Stimulated activated naive B cell treated with anti-CD40 and anti-IgM and Interleukin-4, amounts not matched to agents 10 μg/mL and 1 μg/mL and 100 μg/mL, for 72 hours (primary cell): Measurements from ENCODE around the gene TMEM45A.
"Not testable (repeated sequence)": the region's sequence is repeated elsewhere in the genome, so short reads cannot be mapped to it uniquely, and the experiment has no call there.

Experiments used
- ATAC-seq, 2 donors: fragments of 150-1000 bp; cut with Tn5 transposase; replicated peaks; 2 replicates each; pipeline ENCODE4 v1.10.0; 2021; ENCODE audit warnings: moderate library complexity in 1 of 2
- DNase-seq: peaks from one replicate; pipeline ENCODE4 v3.0.0; 2021
- H3K27ac Mint-ChIP-seq: one replicate; pipeline ENCODE4 v1.8.0; 2022; ENCODE audit warnings: mild to moderate bottlenecking, mixed read lengths
- H3K27me3 Mint-ChIP-seq, 2 donors: one replicate each; pipeline ENCODE4 v1.8.0; 2022; ENCODE audit warnings: mixed read lengths in 2 of 2
- H3K36me3 Mint-ChIP-seq, 2 donors: one replicate each; pipeline ENCODE4 v1.8.0; 2022; ENCODE audit warnings: mixed read lengths in 2 of 2, mild to moderate bottlenecking in 1 of 2
- H3K4me1 Mint-ChIP-seq, 2 donors: one replicate each; pipeline ENCODE4 v1.8.0; 2022; ENCODE audit warnings: mixed read lengths in 2 of 2, mild to moderate bottlenecking in 1 of 2
- H3K4me3 Mint-ChIP-seq, 2 donors: one replicate each; pipeline ENCODE4 v1.8.0; 2022; ENCODE audit warnings: mild to moderate bottlenecking in 2 of 2, mixed read lengths in 2 of 2, moderate library complexity in 1 of 2
- H3K9me3 Mint-ChIP-seq, 2 donors: one replicate each; pipeline ENCODE4 v1.8.0; 2022; ENCODE audit warnings: mixed read lengths in 2 of 2, mild to moderate bottlenecking in 1 of 2

Gene TMEM45A

GRCh38 chr3:100558233-100558632, 65.8 kb downstream of the TMEM45A start:
- no peak for DNase-seq
- Mint-ChIP-seq H3K27me3 (peaks cover 0 to 5% of the 10 kb centered on the region in 2 donors), H3K36me3 (no peaks in the 10 kb centered on the region), H3K4me1 (no peaks in the 10 kb centered on the region), H3K9me3 (no peaks in the 10 kb centered on the region), H3K4me3 (no peak overlapping the region), H3K27ac (no peak overlapping the region)
- no peak for ATAC-seq

DNA sequence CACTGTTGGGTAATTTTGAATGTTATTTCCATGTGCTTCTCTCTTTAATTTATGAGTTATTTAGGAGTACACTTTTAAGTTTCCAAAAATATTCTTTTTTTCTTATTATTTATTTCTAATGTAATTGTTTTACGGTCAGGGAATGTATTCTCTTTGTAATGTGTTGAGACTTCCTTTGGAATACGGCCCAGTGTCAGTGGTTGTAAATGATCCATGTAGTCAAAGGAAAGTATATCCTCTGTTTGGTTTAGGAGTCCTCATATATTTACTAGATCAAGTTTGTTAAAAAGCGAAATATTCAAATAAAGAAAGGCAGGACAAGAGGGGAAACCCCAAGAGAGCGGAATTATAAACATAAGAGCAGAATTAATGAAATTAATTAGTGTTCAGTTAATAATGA, 68.0 kb downstream of the TMEM45A start:
- ATAC-seq: no peak
- Mint-ChIP-seq H3K9me3 (no peaks in the 10 kb centered on the region), H3K27me3 (peaks cover 0 to 5% of the 10 kb centered on the region in 2 donors), H3K36me3 (no peaks in the 10 kb centered on the region), H3K27ac (no peak overlapping the region), H3K4me3 (no peak overlapping the region), H3K4me1 (no peaks in the 10 kb centered on the region)
- no peak for DNase-seq

DNA sequence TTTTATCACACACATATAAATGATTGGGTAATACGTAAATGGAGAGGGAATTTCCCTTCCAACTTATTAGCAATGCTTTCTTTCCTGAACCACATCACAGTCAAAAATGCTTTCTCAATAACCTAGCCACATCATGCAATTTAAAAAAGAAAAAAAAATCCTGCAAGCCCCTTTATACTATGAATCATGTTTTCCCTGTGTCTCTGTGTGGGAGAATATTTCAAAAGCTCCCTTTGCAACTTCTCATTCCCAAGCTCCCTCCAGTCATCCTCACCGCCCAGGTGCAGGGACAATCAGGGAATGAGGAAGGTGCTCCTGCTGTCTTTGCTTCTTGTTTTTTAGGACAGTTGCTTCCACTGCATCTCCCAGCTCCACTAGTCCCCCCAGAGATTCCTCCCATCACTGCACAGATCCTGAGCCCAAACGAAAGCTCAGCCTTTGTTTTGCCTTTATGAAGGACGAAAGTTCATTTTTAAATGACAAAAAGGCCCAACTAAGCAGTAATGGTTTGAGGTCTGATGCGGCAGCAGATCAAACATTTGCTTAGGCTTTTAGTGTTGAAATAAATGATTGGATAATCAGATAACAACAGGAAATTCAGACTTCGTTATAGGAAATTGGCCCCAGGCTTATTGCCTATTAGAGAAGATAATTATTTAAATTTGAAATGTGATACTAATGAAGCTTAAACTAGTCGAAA, 69.2 kb downstream of the TMEM45A start:
- Mint-ChIP-seq H3K27me3 (peaks cover 0 to 5% of the 10 kb centered on the region in 2 donors), H3K36me3 (no peaks in the 10 kb centered on the region), H3K9me3 (no peaks in the 10 kb centered on the region), H3K4me3 (no peak overlapping the region), H3K4me1 (no peaks in the 10 kb centered on the region), H3K27ac (no peak overlapping the region)
- DNase-seq (no peak), ATAC-seq (no peak)

GRCh38 chr3:100562224-100562857, 69.9 kb downstream of the TMEM45A start:
- peaks cover 0 to 5% of the 10 kb centered on the region in 2 donors for H3K27me3 Mint-ChIP-seq
- ATAC-seq: no peak
- H3K4me1 Mint-ChIP-seq: no peaks in the 10 kb centered on the region
- no peak for DNase-seq
- H3K36me3 Mint-ChIP-seq: no peaks in the 10 kb centered on the region
- H3K27ac Mint-ChIP-seq: no peak overlapping the region
- no peaks in the 10 kb centered on the region for H3K9me3 Mint-ChIP-seq
- H3K4me3 Mint-ChIP-seq: no peak overlapping the region

GRCh38 chr3:100563228-100563627, 70.8 kb downstream of the TMEM45A start:
- no peak overlapping the region for H3K4me3 Mint-ChIP-seq

DNA sequence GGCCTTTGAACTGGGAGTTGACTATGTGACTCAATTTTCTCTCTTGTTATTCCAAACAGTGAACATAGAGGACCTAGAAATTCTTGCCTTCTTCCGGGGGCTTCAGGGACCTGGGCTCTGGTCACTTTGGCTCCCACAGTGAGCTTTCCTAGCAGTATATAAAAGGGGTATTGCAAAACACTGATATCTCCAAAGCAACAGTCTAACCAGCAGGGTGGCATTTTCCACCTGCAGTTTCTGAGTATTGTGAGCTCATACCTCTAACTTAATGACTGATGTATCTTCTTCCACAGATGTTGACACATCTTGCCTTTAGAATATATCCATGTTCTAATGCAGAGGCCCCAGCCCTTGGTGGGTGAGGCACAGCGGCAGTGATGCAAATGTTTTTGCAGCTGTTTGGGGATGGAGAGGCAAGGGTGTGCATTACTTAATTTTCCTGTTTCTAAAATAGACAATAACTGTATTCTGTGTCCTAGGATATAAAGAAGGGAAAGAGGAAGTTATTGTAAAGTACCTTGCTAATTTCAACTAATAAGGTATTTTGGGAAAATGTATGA, 71.3 kb downstream of the TMEM45A start:
- no peak for ATAC-seq
- Mint-ChIP-seq H3K27me3 (no peaks in the 10 kb centered on the region), H3K4me3 (no peak overlapping the region), H3K27ac (no peak overlapping the region), H3K9me3 (no peaks in the 10 kb centered on the region), H3K36me3 (no peaks in the 10 kb centered on the region), H3K4me1 (no peaks in the 10 kb centered on the region)
- DNase-seq: no peak

More at GRCh38 chr3:100563228-100563627, 70.8 kb downstream of the TMEM45A start:
- Mint-ChIP-seq H3K36me3 (no peaks in the 10 kb centered on the region), H3K27ac (no peak overlapping the region), H3K4me1 (no peaks in the 10 kb centered on the region), H3K27me3 (peaks cover 0 to under 1% of the 10 kb centered on the region in 2 donors), H3K9me3 (no peaks in the 10 kb centered on the region)
- DNase-seq (no peak), ATAC-seq (no peak)

DNA sequence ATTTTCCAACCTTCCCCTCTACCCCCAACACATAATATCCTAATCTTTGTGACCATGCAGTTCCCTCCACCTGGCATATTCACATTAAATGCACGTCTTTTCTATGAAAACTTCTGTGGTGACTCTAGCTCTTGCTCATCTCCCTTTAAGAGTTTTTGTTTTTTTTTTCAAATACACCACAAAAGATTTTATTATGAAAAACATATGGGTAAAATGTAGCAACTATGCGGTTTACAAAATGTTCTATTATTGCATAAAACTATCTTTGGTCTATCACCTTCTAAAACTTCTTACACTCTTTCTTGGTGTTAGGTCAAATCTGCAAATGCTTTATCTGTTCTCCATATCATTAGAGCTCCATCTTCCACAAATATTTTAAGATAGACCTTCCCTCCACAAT, 78.4 kb downstream of the TMEM45A start:
- Mint-ChIP-seq H3K36me3 (no peaks in the 10 kb centered on the region), H3K4me1 (no peaks in the 10 kb centered on the region), H3K9me3 (no peaks in the 10 kb centered on the region), H3K27me3 (peaks cover 0 to 4% of the 10 kb centered on the region in 2 donors), H3K27ac (no peak overlapping the region), H3K4me3 (no peak overlapping the region)
- no peak for DNase-seq
- no peak for ATAC-seq

DNA sequence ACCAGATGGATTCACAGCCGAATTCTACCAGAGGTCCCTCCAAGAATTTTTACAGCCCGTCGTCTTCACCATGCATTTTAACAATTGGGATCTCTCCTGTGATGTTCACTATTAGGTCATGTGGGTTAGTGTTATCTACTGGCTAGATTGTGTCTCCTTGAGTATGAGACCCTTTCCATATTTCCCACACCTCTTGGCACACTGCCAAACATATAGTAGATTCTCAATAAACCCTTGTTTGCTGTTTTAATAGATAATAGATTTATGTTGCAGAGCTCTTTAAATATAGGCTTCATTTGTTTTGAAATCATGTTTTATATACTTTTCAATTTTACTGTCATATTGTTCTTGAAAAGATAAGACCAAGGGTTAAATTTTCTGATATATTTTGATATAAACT, 82.1 kb downstream of the TMEM45A start:
- Mint-ChIP-seq H3K27ac (no peak overlapping the region), H3K4me1 (no peaks in the 10 kb centered on the region), H3K9me3 (no peaks in the 10 kb centered on the region), H3K36me3 (no peaks in the 10 kb centered on the region), H3K27me3 (peaks cover 0 to 3% of the 10 kb centered on the region in 2 donors), H3K4me3 (no peak overlapping the region)
- no peak for DNase-seq
- ATAC-seq: no peak

- Mint-ChIP-seq H3K36me3 (no peaks in the 10 kb centered on the region), H3K27me3 (peaks cover 0 to 6% of the 10 kb centered on the region in 2 donors), H3K9me3 (no peaks in the 10 kb centered on the region), H3K4me1 (no peaks in the 10 kb centered on the region), H3K27ac (no peak overlapping the region), H3K4me3 (no peak overlapping the region)
- DNase-seq (no peak), ATAC-seq (no peak)
These were observed 83.3 kb downstream of the TMEM45A start for GRCh38 chr3:100575704-100576103.

- peaks cover 0 to 10% of the 10 kb centered on the region in 2 donors for H3K27me3 Mint-ChIP-seq
- H3K36me3 Mint-ChIP-seq: no peaks in the 10 kb centered on the region
- H3K4me3 Mint-ChIP-seq: no peak overlapping the region
- H3K9me3 Mint-ChIP-seq: no peaks in the 10 kb centered on the region
- DNase-seq (no peak), ATAC-seq (no peak)
- no peaks in the 10 kb centered on the region for H3K4me1 Mint-ChIP-seq
- H3K27ac Mint-ChIP-seq: no peak overlapping the region
These were observed 85.1 kb downstream of the TMEM45A start for GRCh38 chr3:100577382-100578008.

GRCh38 chr3:100578646-100579045, 86.2 kb downstream of the TMEM45A start:
- Mint-ChIP-seq H3K4me3 (no peak overlapping the region), H3K27me3 (peaks cover 0 to 10% of the 10 kb centered on the region in 2 donors), H3K27ac (no peak overlapping the region), H3K9me3 (no peaks in the 10 kb centered on the region), H3K4me1 (no peaks in the 10 kb centered on the region), H3K36me3 (no peaks in the 10 kb centered on the region)
- no peak for DNase-seq
- ATAC-seq: no peak

- peaks cover 0 to 10% of the 10 kb centered on the region in 2 donors for H3K27me3 Mint-ChIP-seq
These were observed 87.7 kb downstream of the TMEM45A start for GRCh38 chr3:100580147-100580546.

DNA sequence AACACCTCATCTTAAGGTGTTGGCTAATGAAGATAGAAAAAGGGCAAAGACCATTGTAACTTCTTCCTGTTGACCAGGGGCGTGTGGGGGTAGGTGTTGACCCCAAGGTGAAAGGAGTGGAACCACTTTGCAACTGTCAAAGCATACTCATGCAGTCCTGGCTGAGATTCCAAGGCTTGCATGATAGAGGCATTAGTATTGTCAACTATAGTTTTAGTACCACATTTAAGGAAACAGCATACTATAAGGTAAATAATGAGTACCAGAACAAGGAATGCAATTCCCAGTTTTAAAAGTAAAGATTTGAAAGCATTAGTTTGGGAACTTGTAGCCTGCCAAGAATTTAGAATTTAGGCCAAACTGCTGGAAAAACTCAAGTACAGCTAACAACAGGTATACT, 89.2 kb downstream of the TMEM45A start:
- Mint-ChIP-seq H3K36me3 (no peaks in the 10 kb centered on the region), H3K27ac (no peak overlapping the region), H3K4me3 (no peak overlapping the region), H3K9me3 (peaks cover 0 to 1% of the 10 kb centered on the region in 2 donors), H3K27me3 (peaks cover 0 to 10% of the 10 kb centered on the region in 2 donors), H3K4me1 (no peaks in the 10 kb centered on the region)
- DNase-seq (no peak), ATAC-seq (no peak)

More at GRCh38 chr3:100580147-100580546, 87.7 kb downstream of the TMEM45A start:
- no peak for ATAC-seq
- Mint-ChIP-seq H3K9me3 (no peaks in the 10 kb centered on the region), H3K4me3 (no peak overlapping the region), H3K27ac (no peak overlapping the region), H3K36me3 (no peaks in the 10 kb centered on the region), H3K4me1 (no peaks in the 10 kb centered on the region)
- DNase-seq: no peak

- H3K27ac Mint-ChIP-seq, H3K27me3 Mint-ChIP-seq, H3K4me3 Mint-ChIP-seq, H3K4me1 Mint-ChIP-seq, H3K9me3 Mint-ChIP-seq, H3K36me3 Mint-ChIP-seq, DNase-seq, ATAC-seq: not testable (repeated sequence)
These were observed 89.7 kb downstream of the TMEM45A start for GRCh38 chr3:100582157-100582556.
